GM18499 (cell line): ENCODE results near the gene MAGI2.
"Not testable (repeated sequence)": the region's sequence is repeated elsewhere in the genome, so short reads cannot be mapped to it uniquely, and the experiment has no call there.

Experiments used
- ATAC-seq: cut with Tn5 transposase; IDR thresholded peaks from one replicate; pipeline ENCODE4 v1.9.1; 2021; ENCODE audit warnings: moderate number of reproducible peaks; ENCODE audit not compliant: insufficient read depth, unreplicated experiment

MAGI2 gene

DNA sequence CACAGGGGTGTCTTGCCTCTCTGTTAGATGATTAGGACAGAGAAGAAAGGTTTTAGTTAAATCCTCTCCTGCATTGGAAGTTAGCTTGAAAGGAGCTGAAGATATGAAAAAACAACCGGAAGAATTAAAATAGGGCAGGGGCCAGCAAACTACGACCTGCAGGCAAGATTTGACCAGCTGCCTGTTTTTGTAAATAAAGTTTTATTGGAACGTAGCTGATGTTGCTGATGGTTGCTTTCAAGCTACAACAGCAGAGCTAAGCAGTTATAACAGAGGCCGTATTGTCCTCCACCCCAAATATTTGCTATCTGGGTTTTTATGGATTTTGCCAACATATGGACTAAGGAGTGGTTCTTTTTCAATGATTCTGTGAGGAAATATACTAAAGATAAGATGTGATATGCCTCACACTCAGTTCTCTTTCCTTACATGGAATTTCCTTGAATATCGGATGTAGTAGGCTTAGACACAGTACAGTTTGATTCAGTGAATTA is 1086.1 kb downstream of the MAGI2 start:
- no peak for ATAC-seq

- ATAC-seq = no peak
These were observed 1089.6 kb downstream of the MAGI2 start for GRCh38 chr7:78363866-78364265.

DNA sequence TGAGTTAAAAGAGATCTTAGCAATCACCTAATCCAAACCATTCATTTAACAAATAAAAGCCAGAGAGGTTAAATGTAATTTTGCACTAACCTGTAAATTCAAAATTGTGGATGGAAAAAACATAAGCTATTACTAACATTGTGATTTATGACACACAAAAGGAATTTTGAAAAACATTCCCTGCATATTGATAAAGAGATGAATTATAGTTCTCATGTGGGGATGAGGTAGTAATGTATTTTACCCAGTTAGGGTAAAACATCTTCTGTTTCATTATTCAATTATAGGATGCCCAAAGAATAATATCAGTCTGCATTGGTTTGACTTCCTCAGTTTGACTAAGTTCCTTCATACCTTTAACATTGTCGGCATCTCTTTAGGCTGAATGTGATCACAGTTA is 1093.6 kb downstream of the MAGI2 start:
- ATAC-seq = no peak

DNA sequence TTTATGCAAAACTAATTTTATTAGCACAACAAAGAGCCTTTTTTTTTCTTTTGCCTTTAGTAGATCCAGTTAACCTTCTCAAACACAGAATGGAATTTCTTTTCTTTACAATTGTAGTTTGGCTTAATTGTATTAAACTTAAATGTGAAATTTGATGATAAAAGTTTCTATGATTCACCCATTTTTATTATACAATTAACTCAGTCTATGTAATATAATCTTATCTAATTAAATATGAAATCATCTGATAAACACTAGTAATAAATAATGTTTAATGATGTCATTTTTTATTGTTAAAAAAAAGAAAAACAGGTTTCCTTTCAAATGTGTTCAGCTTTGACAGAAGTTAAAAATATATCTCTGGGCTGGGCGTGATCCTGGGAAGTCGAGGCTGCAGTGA is 1095.8 kb downstream of the MAGI2 start:
- no peak for ATAC-seq

DNA sequence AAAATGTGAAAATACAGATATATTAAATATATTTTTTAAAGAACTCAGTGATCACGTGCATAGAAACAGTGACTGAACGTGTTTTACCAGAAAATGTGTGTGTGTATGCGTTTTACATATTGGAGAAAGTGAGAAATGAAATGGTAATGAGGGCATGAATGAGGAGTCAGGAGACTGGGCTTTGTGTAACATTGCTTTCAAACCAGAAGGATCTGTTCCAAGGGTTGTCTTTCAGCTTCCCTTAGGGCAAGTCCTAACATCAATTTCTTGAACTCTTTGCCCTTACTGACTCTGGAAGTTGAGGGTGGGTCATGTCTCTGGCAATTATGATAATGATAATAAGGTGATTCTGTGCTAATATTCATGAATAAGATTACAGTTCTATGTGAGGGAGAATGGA is 1097.6 kb downstream of the MAGI2 start:
- no peak for ATAC-seq

- no peak for ATAC-seq
These were observed 1102.5 kb downstream of the MAGI2 start for GRCh38 chr7:78350926-78351325.

GRCh38 chr7:78350391-78350790 is 1103.1 kb downstream of the MAGI2 start:
- no peak for ATAC-seq

- ATAC-seq = no peak
These were observed 1106.6 kb downstream of the MAGI2 start for GRCh38 chr7:78346827-78347226.

DNA sequence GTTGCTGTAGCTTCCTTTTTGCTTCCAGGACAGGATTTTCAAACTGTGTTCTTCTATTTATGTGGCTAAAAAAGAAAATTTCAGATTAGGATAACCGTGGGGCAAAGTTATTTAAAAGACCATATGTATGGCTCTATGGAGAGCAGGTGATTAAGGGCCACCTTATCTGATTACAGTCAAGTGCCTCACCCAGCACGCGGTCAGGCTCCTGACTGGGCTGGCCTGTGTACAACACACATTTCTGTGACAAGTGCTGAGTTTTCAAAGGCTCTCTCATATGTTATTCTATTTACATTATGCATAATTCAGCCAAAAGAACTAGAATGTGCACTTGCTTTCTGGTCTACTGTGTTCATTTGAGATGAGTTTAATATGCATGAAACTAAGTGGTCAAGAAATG is 1107.5 kb downstream of the MAGI2 start:
- ATAC-seq = no peak

GRCh38 chr7:78345293-78345911 is 1108.1 kb downstream of the MAGI2 start:
- no peak for ATAC-seq

- no peak for ATAC-seq
These were observed 1119.0 kb downstream of the MAGI2 start for GRCh38 chr7:78334426-78334825.

- ATAC-seq = no peak
These were observed 1119.7 kb downstream of the MAGI2 start for GRCh38 chr7:78333530-78334425.

- ATAC-seq = no peak
These were observed 1124.3 kb downstream of the MAGI2 start for GRCh38 chr7:78329001-78329655.

GRCh38 chr7:78327718-78328117 is 1125.7 kb downstream of the MAGI2 start:
- no peak for ATAC-seq

DNA sequence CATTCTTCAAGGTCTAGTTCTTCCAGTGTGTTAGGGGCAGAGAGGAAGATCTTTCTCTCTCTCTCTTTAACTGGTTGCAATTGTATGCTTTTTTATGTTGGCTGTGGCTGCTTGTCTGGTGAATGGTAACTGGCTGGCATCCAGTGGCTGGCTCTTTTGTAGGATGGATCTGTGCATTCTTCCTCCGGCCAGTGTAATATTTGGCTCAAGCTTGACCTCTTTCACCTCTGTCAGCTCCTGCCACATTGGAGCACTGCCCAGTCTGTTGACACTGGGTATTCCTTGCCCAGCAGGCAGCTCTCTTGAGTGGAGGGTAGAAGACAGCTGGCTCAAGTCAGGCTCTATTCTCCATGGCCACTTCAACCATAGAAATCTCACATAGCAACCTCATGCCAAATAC is 1126.6 kb downstream of the MAGI2 start:
- ATAC-seq = no peak

GRCh38 chr7:78326189-78326588 is 1127.3 kb downstream of the MAGI2 start:
- ATAC-seq = no peak

DNA sequence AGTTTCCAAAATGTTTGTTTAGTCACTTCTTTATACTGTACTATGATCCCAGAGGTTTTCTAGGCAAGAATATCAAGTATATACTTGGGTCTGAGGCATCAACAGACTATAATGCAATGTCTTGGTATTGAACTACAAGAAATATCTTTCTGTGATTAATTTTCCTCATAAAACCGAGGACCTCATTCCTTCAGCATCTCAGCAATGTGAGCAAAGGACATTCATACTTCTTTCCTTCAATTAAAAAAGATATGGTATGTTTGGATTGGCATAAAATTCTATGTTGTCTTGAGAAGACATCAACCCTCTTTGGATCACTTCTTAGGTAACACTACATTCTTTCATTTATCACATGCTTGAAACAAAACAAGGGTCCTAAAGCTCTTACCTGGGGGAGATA is 1130.3 kb downstream of the MAGI2 start:
- ATAC-seq = no peak

DNA sequence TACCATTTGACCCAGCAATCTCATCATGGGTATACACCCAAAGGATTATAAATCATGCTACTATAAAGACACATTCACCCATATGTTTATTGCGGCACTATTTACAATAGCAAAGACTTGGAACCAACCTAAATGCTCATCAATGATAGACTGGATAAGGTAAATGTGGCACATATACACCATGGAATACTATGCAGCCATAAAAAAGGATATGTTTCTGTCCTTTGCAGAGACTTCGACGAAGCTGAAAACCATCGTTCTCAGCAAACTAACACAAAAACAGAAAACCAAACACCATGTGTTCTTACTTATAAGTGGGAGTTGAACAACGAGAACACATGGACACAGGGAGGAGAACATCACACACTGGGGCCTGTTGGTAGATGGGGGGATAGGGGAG is 1131.2 kb downstream of the MAGI2 start:
- not testable (repeated sequence) for ATAC-seq

- ATAC-seq = no peak
These were observed 1136.1 kb downstream of the MAGI2 start for GRCh38 chr7:78317371-78317770.

- ATAC-seq = no peak
These were observed 1137.4 kb downstream of the MAGI2 start for GRCh38 chr7:78316110-78316509.

DNA sequence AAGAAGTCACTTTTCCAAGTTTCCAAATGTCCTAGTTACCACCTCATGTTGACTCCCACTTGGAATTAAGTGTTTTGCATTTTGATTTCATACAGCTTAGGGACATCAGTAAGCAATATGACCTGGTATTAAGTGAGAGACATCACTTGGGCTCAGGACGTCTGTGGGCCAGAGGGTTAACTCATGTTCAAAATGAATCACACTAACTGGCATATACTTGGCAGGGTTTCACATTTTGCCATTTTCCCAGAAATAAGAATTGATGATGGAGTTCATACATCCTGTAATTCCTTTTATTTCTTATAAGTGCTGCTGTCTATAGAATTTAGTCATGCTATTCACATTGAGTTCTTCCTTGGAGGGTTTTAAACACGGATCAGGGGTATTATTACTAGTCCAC is 1138.3 kb downstream of the MAGI2 start:
- ATAC-seq = no peak
